CD4-positive, alpha-beta T cell treated with Interleukin-15 for 4 hours (primary cell): ENCODE measurements around the gene GPD1.

Experiments used
- DNase-seq: peaks from one replicate; pipeline ENCODE4 v3.0.0-alpha.2; 2020; ENCODE audit warnings: low spot score

Gene GPD1

DNA sequence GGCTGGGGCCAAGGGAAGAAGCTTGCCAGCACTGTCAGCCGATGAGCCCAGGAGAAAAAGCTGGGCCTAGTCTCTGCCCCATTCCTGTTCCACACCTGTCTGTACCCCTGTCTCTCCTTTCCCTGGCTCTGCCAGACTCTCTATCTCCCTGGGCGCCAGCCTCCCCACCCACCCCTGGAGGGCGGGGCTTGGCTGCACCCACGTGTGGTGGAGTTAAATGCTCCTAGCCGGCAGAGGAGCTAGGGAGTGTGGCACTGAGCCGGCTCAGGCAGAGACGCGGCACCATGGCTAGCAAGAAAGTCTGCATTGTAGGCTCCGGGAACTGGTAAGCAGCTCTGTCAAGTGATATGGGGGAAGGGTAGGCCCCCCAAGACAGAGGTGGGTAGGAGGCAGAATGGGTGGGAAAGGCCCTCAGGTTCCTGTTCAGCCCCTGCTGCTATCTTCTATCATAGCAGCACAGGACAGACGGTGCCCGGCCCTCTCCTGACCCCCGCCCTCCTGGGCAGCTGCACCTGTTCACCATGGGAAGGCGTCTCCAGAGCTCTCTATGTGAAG, at the start of gene GPD1:
Gene GPD1, plus strand, starts transcription at position 242 of the 555 bp plus-strand sequence. Its CDS starts 43 bp downstream, at position 285.
- DNase-seq = no peak

DNA sequence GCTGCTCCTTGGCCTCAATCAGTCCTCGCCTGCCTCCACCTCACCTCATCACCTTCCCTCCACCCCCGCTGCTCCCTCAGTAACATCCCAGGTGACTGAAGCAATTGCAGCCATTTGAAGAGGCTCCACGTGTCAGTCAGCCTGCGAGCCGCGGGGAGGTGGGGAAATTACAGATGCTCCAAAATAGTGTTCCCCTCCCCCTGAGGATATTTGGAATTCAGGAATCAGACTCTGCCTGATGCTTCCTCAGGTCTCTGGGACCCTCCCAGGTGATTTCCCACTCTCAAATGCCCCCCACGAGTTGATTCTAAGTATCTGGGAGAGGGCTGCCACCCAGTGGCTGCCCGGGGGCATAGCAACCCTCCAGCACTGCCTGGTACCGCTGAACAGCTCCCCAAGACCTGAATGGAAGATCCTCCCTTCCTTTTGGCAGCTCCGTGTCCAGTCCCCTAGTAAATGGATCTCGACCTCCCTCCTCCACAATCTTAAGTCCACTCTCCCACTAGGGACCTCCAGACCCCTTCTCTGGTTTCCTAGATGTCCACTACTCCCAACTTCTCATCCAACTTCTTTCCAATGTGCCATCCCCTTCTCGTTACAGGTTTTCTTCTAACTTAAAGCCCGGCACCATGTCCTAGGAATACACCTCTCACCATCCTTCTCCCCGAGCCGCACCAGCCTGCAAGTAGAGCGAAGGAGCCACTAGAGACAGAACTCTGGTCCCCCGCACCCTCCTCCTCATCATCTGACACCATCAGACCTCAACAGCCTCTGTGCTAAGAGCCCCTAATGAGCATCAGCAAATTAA, 47.8 kb upstream of the GPD1 start:
- peak; percentile 47 for DNase-seq

DNA sequence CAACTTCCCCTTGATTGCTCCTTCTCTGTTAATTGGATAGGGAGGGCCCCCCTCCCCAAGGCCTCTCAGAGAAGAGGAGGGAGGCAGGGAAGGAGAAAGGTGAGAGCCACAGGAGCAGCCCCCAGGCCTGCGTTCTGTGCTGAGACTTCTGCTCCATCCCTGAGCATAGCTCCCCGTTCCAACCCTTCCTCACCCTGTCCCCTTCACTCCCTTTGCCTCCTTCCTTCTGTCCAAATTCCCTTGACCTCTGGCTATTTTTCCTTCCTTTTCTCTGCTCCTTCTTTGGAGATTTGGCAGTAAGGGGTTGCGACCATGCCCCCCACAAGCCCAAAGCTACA, 47.2 kb upstream of the GPD1 start:
- no peak for DNase-seq

DNA sequence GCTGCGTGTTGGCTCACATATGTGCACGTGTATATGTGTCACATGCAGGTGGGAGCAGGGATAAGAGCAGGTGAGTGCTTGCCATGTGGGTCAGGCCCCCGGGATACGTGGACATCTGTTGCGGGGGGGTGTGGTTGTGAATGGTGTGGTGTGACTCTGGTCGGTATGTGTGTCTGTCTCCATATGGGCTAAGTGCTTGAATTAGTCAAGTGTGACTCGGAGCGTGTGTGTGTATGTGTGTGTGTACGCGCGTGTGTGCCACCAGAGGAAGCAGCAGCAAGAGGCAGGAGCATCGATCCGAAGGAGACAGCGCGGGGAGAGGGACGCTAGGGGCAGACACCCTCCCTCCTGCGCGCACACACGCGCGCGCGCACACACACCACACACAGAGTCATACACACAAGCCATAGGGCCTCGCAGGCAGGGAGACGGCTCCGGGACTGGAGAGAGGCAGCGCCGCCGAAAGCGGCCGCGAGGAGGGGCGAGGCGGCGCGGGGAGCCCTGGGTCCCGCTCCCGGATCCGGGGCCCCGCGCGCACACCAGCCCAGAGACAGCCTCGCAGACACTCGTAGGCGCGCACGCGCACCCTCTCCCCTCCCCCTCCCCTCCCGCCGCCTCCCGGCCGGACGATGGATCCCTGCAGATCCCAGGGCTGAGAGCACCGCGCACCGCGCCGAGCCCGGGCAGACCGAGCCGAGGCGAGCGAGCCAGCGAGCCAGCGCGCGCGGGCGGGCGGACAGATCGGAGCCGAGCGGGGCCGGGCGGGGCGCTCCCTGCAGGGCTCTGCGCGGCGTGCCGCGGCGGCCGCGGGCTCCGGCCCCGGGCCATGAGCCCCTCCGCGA, 46.6 kb upstream of the GPD1 start, which contains the start of gene ASIC1:
Gene ASIC1, plus strand, starts transcription at position 597 of the 842 bp plus-strand sequence. CDS start 1,171 bp downstream, outside the sequence.
- peak; percentile 22 for DNase-seq

DNA sequence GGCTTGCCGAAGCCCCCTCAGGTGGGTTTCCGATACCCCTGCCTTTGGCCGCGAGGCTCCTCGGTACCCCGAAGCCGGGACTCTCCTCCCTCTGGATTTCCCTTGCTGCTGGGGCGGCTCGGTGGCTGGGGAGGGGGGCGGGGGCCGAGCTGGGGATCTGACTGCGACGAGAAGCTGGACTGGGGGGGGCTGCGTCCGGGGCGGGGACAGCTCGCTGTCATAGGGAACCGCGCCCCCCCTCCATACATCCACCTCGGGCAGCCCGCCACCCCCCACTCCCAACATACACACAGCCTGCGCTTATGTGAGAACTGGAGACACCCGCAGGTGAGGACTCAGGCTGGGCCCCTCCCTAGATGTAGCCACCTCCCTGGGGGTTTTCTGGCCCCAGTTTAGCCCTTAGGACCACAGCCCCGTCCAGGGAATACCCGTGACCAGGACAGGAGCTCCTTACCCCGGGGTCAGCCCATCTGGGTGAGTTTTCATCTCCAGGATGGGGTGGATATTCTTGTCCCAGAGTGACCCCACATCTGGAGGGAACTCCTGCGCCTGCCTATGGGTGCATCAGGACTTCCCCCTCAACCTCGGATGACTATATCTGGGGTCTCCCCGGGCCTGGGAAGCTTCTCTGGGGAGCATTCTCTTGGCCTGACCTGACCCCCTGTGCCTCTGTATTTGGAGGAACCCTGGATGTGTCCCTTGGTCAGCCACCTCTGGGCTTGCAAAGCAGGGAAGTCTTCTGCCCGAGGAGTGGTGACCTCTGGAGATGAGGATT, 45.7 kb upstream of the GPD1 start:
- no peak for DNase-seq

DNA sequence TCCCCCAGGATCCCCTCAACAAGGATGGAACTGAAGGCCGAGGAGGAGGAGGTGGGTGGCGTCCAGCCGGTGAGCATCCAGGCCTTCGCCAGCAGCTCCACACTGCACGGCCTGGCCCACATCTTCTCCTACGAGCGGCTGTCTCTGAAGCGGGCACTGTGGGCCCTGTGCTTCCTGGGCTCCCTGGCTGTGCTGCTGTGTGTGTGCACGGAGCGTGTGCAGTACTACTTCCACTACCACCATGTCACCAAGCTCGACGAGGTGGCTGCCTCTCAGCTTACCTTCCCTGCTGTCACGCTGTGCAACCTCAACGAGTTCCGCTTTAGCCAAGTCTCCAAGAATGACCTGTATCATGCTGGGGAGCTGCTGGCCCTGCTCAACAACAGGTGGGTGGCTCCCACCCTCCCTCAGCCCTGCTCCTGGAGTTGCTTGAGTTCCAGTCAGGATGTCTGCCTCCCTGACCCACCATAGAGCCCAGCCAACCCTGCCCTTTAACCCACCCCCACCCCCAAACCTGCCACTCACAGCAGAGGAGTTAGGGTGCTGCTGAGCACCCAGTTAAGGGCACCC, 45.0 kb upstream of the GPD1 start:
- DNase-seq = no peak

DNA sequence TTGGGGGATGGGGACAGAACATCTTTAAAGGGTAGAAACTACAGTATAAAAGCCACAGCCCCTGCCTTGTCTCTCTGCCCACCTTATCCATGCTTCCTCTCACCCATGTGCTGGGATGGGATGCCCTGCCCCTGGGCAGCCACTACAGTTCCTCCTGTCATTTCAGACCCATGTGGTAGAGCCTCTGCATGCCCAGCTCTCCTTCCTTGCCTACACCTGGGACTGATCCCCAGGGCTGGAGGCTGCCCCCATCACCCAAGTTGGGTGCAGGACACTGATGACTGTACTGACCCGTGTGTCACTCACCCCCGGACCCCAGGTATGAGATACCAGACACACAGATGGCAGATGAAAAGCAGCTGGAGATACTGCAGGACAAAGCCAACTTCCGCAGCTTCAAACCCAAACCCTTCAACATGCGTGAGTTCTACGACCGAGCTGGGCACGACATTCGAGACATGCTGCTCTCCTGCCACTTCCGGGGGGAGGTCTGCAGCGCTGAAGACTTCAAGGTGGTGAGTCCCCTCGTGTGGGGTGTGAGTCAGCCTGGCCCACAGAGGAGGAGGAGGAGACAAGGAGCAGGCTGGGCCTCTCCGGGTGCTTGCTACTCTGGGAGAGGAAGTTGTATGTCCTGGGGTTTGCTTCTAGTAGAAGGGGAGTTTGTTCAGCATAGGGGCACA, 44.2 kb upstream of the GPD1 start:
- peak; percentile 36 for DNase-seq

DNA sequence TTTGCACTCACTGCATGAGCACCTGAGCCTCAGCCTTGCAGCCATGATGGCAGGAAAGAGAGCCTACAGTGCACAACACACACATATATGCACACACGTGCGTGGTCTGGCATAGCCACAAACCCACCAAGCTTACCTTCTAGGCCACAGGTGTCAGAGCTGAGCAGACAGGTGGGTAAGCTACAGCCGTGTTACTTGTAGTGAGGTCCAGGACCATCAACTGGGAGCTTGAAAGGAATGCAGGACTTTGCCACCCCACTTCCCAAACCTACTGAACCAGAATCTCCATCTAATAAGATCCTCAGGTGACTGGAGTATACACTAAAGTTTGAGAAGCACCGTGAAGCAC, 43.7 kb upstream of the GPD1 start:
- no peak for DNase-seq

DNA sequence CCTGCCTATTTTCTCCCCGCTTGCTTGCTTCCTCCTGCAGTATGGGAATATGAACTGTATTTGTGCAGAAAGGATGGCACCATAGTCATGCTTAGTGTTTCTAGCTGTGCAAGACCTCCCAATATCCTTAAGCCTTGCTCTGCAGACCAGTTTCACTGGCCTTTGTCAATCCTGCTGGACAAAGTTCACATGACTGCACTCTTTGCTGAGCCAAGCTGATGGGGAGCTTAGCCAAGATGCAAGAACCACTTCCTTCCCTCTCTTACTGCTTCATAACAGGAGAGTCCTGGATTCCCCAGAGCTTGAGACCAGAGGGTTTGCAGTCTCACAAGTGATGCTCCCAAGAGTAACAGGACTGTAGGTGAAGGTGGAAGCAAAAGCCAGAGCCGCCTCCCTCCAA, 42.6 kb upstream of the GPD1 start:
- no peak for DNase-seq

DNA sequence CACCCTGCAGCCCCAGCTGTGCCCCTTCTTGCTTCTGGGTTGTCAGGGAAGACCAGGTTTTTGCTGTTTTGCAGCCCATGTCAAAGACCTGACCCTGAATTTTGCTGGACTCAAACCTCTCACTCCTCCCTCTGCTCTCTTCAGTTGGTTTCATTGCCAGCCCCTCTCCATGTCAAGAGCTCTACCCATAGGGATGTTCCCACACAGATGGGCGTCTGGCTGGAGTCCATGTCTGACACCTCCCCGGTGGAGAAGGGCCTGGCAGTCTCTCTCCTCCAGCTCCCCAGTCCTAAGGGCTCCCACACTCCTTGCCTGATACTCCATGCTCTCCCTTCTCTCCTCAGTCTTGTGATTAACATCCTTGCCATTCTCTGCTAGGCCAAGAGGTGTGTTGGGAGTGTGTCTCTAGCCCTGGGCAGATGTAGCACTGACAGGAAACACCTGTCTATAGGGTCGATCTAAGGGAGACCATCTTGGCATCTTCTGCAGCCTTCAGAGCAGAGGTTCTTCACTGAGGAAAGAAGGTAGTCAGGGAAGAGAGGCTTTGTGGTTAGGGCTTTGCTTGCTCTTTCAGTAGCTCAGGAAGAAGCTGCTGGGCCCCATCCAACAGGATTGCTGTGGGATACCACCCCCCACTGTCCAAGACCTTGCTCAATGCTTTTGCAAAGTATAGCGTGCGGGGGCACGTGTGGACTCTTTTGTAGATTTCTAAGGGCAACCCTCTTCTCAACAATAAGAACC, 41.7 kb upstream of the GPD1 start:
- DNase-seq = no peak

DNA sequence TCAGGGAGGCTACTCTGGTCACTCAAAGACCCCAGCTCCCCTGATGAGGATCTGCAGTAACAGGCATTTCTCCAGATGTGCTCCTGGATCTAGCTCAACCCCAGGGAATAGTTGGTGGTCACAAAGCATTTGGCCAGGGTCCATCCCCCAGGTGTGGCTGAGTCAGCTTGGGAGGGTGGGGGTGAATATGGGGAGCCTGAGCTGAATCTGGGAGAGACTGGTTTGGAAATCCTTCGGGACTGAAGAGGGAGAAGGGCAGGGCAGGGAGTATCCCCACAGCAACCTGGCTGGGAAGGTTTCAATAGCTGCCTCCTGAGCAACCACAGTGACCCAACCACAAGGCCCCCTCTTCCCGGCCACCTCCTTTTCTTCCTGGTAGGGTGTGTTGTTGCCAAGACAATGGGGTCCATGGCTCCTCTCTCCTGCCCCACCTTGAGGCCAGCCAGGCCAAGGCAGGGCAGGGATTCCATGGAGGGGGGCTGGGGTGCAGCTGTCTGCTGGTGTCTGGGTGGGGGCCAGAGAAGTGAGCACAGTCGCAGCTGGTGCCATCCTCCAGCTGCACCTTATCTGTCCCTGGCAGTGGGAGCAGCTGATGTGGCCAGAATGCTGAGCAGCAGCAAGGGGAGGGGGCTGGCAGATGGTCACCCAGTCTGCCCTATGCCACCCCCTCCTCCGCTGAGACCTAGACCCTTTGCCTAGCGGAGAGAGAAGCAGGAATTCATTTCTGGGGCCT, 40.9 kb upstream of the GPD1 start:
- no peak for DNase-seq

DNA sequence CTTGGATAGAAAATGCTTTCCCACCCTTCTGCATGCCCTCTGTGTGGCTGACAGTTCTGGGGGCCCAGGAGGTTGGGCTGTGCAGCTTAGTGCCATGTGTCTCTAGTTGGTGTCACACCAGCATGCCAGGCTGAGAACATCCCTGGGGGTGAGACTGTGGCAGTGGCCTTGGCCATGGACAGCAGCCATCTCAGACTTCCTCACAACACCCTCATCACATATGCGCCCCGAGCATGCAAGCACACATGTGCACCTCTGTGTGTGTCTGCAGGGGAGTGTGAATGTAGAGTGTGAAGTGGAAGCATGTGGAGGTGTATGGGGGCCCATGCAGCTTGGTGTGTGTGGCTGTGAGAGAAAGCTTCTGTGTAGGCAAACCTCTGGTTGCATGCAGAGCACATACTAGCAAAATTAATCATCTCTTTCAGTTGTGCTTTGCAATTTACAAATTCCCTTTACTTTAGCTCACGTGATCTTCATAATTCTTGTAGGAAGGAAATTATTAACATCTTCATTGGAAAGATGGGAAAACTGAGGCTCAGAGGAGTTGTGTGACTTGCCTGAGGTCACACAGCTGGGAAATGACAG, 38.0 kb upstream of the GPD1 start:
- DNase-seq = no peak

DNA sequence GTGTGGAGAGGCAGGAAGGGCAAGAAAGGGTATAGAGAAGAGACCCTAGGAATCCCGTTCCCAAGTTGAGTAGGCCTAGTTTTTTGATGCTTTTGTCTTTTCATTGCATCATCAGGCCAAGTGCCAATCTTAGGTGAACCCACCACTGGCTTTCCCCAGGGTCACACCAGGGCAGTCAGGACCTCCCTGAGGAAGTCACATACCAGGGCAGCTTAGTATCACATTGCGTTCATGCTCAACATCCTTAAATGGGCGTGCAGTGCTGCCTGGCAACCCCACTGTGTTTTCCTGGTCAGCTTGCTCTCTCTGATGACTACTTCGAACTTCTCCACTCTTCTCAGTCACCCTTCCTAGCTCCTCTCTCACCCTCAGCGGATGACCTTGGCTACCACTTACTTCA, 37.4 kb upstream of the GPD1 start:
- DNase-seq = no peak

DNA sequence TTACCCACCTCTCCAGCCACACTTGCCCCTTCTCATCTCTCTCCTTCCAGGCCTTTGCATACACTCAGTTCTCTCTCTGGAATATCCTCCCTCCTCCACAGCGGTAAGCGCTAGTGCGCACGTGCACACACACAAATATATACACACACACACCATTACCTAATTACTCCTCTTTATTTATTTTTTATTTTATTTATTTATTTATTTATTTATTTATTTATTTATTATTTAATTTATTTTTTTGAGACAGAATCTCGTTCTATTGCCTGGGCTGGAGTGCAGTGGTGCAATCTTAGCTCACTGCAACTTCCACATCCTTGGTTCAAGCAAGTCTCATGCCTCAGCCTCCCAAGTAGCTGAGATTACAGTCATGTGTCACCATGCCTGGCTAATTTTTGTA, 34.7 kb upstream of the GPD1 start:
- DNase-seq = no peak

DNA sequence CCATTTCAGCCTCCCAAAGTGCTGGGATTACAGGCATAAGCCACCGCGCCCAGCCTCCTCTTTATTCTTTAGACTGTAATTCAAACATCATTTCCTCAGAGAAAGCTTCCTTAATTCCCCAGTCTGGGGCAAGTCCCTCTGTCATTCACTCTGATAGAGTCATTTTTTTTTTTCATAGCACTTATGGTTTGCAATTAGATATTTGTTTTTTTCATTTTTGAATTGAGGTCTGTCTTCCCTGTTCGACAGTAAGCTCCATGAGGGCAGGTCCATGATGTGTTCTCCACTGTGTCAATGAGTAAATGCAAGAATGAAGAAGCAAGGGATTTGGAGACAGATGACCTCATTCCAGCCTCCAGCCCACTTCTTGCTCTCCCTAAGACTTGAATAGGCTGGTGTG, 34.3 kb upstream of the GPD1 start:
- DNase-seq = no peak

DNA sequence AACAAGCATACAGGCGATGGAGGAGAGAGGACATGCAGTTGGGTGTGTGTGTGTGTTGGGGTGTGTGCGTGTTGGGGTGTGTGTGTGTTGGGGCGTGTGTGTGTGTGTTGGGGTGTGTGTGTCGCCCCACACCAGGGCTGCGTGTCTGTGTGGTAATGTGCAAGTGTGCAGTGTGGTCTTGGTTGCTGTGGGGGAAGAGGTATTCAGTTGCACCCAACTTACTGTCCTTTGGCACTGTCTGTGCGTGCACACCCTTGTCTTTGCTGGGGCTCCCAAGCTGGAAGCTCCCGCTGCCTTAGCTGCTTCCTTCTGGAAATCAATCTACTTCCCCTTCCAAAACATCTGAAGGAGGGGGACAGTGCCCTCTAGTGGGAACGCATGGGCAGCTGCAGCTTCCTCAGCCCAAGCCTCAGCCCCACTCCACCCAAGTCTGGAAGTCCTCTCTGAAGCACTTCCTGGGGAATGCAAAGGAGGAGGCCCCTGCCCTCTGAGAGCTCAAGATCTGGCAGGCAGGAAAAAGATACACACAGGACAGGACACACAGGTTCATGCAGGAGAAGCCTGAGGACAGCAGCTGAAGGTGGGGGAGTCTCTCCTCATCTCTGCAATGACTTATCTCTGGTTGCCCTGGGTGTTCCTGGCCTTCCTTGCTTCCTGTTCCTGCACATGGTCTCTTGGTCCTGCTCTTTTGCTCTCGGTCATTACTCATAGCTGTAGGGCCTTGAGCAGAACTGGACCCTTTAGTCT, 33.3 kb upstream of the GPD1 start:
- peak; percentile 69 for DNase-seq

DNA sequence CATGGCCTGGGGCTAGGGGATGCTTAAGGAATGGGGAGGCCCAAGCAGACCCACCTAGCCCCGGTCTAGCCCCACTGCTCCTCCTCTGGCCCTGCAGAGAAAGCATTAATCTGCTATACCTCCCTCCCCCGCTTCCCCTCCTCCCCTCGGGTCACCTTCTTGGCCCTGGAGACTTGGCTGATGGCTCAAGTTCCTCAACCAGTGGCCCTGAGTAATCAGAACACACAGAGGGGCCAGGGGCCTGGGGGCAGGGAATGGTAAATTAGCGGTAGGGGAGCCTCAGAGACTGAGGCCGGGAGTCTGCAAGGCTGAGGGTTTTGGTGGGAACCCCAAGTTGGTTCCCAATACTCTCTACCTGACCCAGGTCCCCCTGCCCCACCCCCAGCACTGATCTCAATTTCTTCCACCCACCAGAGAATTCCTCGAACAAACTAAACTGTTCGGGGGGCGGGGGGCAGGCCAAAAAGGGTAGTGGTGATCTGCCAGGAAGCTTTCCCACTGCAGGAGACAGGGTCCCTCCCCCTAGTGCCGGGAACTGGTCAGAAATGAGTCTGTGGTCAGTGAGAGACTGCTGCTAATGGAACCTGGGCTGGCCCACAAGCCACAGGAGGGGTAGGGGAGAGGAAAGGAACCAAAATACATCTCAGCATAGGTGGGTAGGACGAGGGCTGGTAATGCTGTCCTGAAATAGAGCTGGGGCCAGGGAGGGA, 31.5 kb upstream of the GPD1 start:
- no peak for DNase-seq

DNA sequence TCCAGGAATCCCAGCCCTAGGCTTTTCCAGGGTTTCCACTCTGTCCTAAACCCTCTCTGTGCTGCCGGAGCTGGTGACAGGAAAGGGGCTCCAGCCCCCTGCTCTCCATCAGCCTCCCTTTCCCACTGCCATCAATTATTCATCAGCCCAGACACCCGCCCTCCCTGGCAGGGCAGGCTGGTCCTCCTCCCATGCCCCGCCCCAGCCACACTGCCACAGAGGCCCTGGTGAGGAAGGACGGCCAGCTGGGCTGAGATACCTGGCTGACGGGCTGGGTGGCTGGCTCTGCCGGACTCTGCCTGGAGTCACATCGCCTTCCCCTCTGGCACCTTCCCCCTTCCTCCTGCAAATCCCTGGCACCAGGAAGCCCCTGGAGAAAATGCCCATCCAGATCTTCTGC, 30.6 kb upstream of the GPD1 start:
- no peak for DNase-seq
